ENCODE data around the gene C1QTNF1. TPM values are rescaled to one million over a fixed set of nuclear protein-coding genes. Genes with fewer than 3 reads are reported as not detected.
A peak's percentile ranks its signal among the peaks of the same experiment; 100 is the strongest.

Gene C1QTNF1
- total RNA-seq, 2 experiments from 2014 or later, result not detected

DNA sequence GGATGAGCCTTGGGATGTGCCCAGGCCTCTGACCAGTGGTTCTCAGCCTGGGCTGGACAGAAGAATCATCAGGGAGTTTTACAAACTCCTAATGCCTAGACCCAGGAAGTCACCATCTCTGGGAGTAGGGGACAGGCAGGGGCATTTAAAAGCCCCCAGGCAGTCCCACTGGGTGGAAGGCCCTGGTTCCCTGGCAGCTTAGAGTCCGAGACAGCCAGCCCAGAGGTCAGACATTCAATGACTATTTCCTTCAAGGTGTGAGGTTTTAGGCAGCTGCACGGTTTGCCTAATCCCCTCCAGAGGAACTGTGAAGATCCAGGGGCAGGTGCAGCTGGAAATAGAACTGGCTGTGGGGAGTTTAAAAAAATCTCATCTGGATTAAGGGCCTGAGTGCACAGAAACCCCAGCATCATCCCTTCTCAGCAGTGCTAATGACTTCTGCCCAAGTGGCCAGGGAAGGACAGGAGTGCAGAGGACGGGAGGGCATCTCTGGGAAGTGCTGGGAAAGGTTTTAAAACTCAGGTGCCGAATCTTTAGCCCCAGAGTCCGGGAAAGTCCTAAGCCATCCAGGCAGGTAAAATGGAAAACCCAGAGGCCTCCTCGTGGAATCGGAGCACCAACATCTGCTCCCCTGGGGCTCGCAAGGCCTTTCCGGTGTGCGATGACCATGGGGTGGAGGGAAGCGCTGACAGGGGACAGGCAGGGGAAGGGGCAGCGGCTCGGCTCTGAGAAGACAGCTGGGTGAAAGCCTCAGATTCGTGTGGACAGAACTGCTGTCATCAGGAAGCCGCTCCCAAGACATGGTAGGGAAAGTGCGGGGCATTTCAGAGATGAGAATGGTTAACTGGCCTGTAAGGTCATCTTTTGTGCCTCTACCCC lies 42.7 kb upstream of the C1QTNF1 start:
- ChIA-PET CTCF (ENCODE audit: unreplicated experiment) (no interaction called here), POLR2A (no interaction called here)
- Histone ChIP-seq H3K36me3 (ENCODE audit: insufficient read depth, low read length) (no peaks in the 10 kb centered on the region), H3K4me2 (ENCODE audit: low read length) (no peak overlapping the region), H3K4me3 (ENCODE audit: low read depth, low read length, poor library complexity, severe bottlenecking) (no peak overlapping the region), H2AFZ (ENCODE audit: low read length) (no peak overlapping the region), H4K20me1 (ENCODE audit: insufficient read depth, low read length) (no peaks in the 10 kb centered on the region), H3K4me1 (ENCODE audit: insufficient read depth, low read length, poor library complexity, severe bottlenecking) (peaks cover 7% of the 10 kb centered on the region), H3K9me2 (ENCODE audit: insufficient read depth, low read length) (no peaks in the 10 kb centered on the region), H3K79me2 (ENCODE audit: insufficient read depth, low read depth, low read length) (no peaks in the 10 kb centered on the region), H3K27ac (ENCODE audit: low read depth, low read length, poor library complexity, severe bottlenecking) (no peak overlapping the region), H3K9me3 (ENCODE audit: low read length) (no peaks in the 10 kb centered on the region)
- TF ChIP-seq EZH2phosphoT487 (IDR thresholded peaks at IDR 0.05; ENCODE audit: borderline replicate concordance, low read depth, low read length), result no peak
- TF ChIP-seq, protein P1, sequence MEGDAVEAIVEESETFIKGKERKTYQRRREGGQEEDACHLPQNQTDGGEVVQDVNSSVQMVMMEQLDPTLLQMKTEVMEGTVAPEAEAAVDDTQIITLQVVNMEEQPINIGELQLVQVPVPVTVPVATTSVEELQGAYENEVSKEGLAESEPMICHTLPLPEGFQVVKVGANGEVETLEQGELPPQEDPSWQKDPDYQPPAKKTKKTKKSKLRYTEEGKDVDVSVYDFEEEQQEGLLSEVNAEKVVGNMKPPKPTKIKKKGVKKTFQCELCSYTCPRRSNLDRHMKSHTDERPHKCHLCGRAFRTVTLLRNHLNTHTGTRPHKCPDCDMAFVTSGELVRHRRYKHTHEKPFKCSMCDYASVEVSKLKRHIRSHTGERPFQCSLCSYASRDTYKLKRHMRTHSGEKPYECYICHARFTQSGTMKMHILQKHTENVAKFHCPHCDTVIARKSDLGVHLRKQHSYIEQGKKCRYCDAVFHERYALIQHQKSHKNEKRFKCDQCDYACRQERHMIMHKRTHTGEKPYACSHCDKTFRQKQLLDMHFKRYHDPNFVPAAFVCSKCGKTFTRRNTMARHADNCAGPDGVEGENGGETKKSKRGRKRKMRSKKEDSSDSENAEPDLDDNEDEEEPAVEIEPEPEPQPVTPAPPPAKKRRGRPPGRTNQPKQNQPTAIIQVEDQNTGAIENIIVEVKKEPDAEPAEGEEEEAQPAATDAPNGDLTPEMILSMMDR (conservative IDR thresholded peaks at IDR 0.05; ENCODE audit: low read length), result no peak
- intact Hi-C loops (cut with micrococcal nuclease; ENCODE audit: unreplicated experiment), result no loop called here
- no TSS peak for BruUV-seq (replicated peaks)
- DNase-seq (ENCODE audit: low spot score), result no peak

DNA sequence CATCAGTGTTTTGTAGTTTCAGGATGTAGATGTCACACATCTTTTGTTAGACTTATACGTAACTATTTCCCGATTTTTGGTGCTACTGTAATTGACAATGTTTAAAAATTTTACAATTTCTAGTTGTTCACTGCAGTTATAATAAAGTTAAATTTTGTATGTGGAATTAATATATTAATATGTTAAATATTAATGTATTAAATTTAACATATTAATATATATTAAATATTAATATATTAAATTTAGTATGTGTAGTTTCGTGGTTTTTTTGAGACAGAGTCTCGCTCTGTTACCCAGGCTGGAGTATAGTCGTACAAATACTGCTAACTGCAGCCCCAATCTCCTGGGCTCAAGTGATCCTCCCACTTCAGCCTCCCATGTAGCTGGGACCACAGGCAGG lies 38.6 kb upstream of the C1QTNF1 start:
- no peaks in the 10 kb centered on the region for H4K20me1 ChIP-seq (ENCODE audit: insufficient read depth, low read length)
- no peak for DNase-seq (ENCODE audit: low spot score)
- no peaks in the 10 kb centered on the region for H3K79me2 ChIP-seq (ENCODE audit: insufficient read depth, low read depth, low read length)
- no peaks in the 10 kb centered on the region for H3K9me3 ChIP-seq (ENCODE audit: low read length)
- no peak overlapping the region; the same call in 1 of the 2 replicates for H2AFZ ChIP-seq (ENCODE audit: low read length)
- peaks cover 10% of the 10 kb centered on the region for H3K36me3 ChIP-seq (ENCODE audit: insufficient read depth, low read length)
- H3K27ac ChIP-seq (ENCODE audit: low read depth, low read length, poor library complexity, severe bottlenecking), result no peak overlapping the region
- no TSS peak for BruUV-seq (replicated peaks)
- H3K9me2 ChIP-seq (ENCODE audit: insufficient read depth, low read length), result no peaks in the 10 kb centered on the region
- CTCF ChIA-PET (ENCODE audit: unreplicated experiment), result no interaction called here
- POLR2A ChIA-PET, result interaction anchor here (0.5 kb wide), 1 partner anchor 278 kb away, joined by 3 read pairs; no protein-coding TSS in a partner anchor
- peaks cover 16% of the 10 kb centered on the region for H3K4me1 ChIP-seq (ENCODE audit: insufficient read depth, low read length, poor library complexity, severe bottlenecking)
- intact Hi-C loops (cut with micrococcal nuclease; ENCODE audit: unreplicated experiment), result no loop called here
- H3K4me2 ChIP-seq (ENCODE audit: low read length), result 0 out of 2 replicates have a peak overlapping the region, but pooled peaks have one; percentile 30
- no peak for TF ChIP-seq EZH2phosphoT487 (IDR thresholded peaks at IDR 0.05; ENCODE audit: borderline replicate concordance, low read depth, low read length)
- TF ChIP-seq, protein P1 (conservative IDR thresholded peaks at IDR 0.05; ENCODE audit: low read length), result no peak
- H3K4me3 ChIP-seq (ENCODE audit: low read depth, low read length, poor library complexity, severe bottlenecking), result no peak overlapping the region
